ENCODE results near the gene BCAS3. TPM values are rescaled to one million over a fixed set of nuclear protein-coding genes. Genes with fewer than 3 reads are reported as not detected.

BCAS3 gene
- total RNA-seq, 1 donor from 2014 or later: 30.5 TPM

- H3K36me3 Mint-ChIP-seq (ENCODE audit: low read depth): no peaks in the 10 kb centered on the region
- H3K9me3 Mint-ChIP-seq: no peaks in the 10 kb centered on the region
- no peak for DNase-seq (ENCODE audit: low read depth, low spot score)
- TF ChIP-seq CTCF (conservative IDR thresholded peaks at IDR 0.05): no peak
- H3K27ac Mint-ChIP-seq (ENCODE audit: unreplicated experiment): peak overlapping the region; percentile 75
- H3K4me1 Mint-ChIP-seq: peaks cover 41% of the 10 kb centered on the region
- H3K4me3 Mint-ChIP-seq: no peak overlapping the region
- H3K27me3 Mint-ChIP-seq (ENCODE audit: low read depth): no peaks in the 10 kb centered on the region
Observed at GRCh38 chr17:61149862-61150362, 472.3 kb downstream of the BCAS3 start.

- no peak for DNase-seq (ENCODE audit: low read depth, low spot score)
- Mint-ChIP-seq H3K4me3 (no peak overlapping the region), H3K36me3 (ENCODE audit: low read depth) (no peaks in the 10 kb centered on the region), H3K27ac (ENCODE audit: unreplicated experiment) (no peak overlapping the region), H3K27me3 (ENCODE audit: low read depth) (no peaks in the 10 kb centered on the region), H3K4me1 (peaks cover 37% of the 10 kb centered on the region), H3K9me3 (no peaks in the 10 kb centered on the region)
- TF ChIP-seq CTCF (conservative IDR thresholded peaks at IDR 0.05): no peak
Observed at GRCh38 chr17:61150686-61151299, 473.1 kb downstream of the BCAS3 start.

- Mint-ChIP-seq H3K9me3 (no peaks in the 10 kb centered on the region), H3K27me3 (ENCODE audit: low read depth) (no peaks in the 10 kb centered on the region), H3K36me3 (ENCODE audit: low read depth) (no peaks in the 10 kb centered on the region), H3K27ac (ENCODE audit: unreplicated experiment) (no peak overlapping the region), H3K4me1 (peaks cover 53% of the 10 kb centered on the region), H3K4me3 (no peak overlapping the region)
- no peak for DNase-seq (ENCODE audit: low read depth, low spot score)
- TF ChIP-seq CTCF (conservative IDR thresholded peaks at IDR 0.05): no peak
Observed at GRCh38 chr17:61152898-61153297, 475.2 kb downstream of the BCAS3 start.

GRCh38 chr17:61155590-61156237, 478.1 kb downstream of the BCAS3 start:
- no peaks in the 10 kb centered on the region for H3K9me3 Mint-ChIP-seq
- TF ChIP-seq CTCF (conservative IDR thresholded peaks at IDR 0.05): no peak
- H3K4me1 Mint-ChIP-seq: peaks cover 60% of the 10 kb centered on the region
- no peak overlapping the region for H3K27ac Mint-ChIP-seq (ENCODE audit: unreplicated experiment)
- no peak for DNase-seq (ENCODE audit: low read depth, low spot score)
- H3K27me3 Mint-ChIP-seq (ENCODE audit: low read depth): no peaks in the 10 kb centered on the region
- no peaks in the 10 kb centered on the region for H3K36me3 Mint-ChIP-seq (ENCODE audit: low read depth)
- H3K4me3 Mint-ChIP-seq: peak overlapping the region; percentile 12

- H3K27ac Mint-ChIP-seq (ENCODE audit: unreplicated experiment): peak overlapping the region; percentile 92
- no peaks in the 10 kb centered on the region for H3K36me3 Mint-ChIP-seq (ENCODE audit: low read depth)
- peaks cover 73% of the 10 kb centered on the region for H3K4me1 Mint-ChIP-seq
- H3K4me3 Mint-ChIP-seq: peak overlapping the region; percentile 58
- DNase-seq (ENCODE audit: low read depth, low spot score): no peak
- no peaks in the 10 kb centered on the region for H3K27me3 Mint-ChIP-seq (ENCODE audit: low read depth)
- peak; percentile 38 for TF ChIP-seq CTCF (conservative IDR thresholded peaks at IDR 0.05)
- H3K9me3 Mint-ChIP-seq: no peaks in the 10 kb centered on the region
Observed at GRCh38 chr17:61157246-61157886, 479.7 kb downstream of the BCAS3 start.
